ENCODE data around the gene SRRM3.
A peak's percentile ranks its signal among the peaks of the same experiment; 100 is the strongest.
"Not testable (repeated sequence)": the region's sequence is repeated elsewhere in the genome, so short reads cannot be mapped to it uniquely, and the experiment has no call there.

The SRRM3 gene, protein sequence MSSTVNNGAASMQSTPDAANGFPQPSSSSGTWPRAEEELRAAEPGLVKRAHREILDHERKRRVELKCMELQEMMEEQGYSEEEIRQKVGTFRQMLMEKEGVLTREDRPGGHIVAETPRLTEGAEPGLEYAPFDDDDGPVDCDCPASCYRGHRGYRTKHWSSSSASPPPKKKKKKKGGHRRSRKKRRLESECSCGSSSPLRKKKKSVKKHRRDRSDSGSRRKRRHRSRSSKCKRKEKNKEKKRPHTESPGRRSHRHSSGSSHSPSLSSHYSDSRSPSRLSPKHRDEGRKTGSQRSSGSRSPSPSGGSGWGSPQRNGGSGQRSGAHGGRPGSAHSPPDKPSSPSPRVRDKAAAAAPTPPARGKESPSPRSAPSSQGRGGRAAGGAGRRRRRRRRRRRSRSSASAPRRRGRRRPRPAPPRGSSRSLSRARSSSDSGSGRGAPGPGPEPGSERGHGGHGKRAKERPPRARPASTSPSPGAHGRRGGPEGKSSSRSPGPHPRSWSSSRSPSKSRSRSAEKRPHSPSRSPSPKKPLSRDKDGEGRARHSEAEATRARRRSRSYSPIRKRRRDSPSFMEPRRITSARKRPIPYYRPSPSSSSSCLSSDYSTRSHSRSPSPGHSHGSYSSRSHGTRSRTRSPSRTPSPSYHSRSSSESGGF

GRCh38 chr7:76201732-76202665 is at the start of gene SRRM3:
TSS of gene SRRM3 (plus strand) at chr7:76201896. CDS start at chr7:76235067, 33,171 bp downstream.
- DNase-seq (ENCODE audit: low read depth), result peak; percentile 74

- no peak for DNase-seq (ENCODE audit: low read depth)
These were observed 49.8 kb upstream of the SRRM3 start for GRCh38 chr7:76151932-76152331.

- not testable (repeated sequence) for DNase-seq (ENCODE audit: low read depth)
These were observed 48.0 kb upstream of the SRRM3 start for GRCh38 chr7:76153571-76154230.

- DNase-seq (ENCODE audit: low read depth), result no peak
These were observed 45.8 kb upstream of the SRRM3 start for GRCh38 chr7:76155938-76156337.

GRCh38 chr7:76156992-76157685 is 44.6 kb upstream of the SRRM3 start:
- DNase-seq (ENCODE audit: low read depth), result not testable (repeated sequence)

DNA sequence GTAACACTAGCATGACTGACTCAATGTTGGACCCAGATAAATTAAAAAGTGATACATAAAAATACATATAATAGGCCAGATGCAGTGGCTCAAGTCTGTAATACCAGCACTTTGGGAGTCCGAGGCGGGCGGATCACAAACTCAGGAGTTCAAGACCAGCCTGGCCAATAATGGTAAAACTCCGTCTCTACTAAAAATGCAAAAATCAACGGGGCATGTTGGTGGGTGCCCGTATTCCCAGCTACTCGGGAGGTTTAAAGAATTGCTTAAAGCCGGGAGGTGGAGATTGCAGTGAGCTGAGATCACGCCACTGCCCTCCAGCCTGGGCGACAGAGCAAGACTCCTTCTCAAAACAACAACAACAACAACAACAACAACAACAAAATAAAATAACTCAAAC is 43.3 kb upstream of the SRRM3 start:
- DNase-seq (ENCODE audit: low read depth), result not testable (repeated sequence)

GRCh38 chr7:76162416-76163170 is 39.1 kb upstream of the SRRM3 start:
- not testable (repeated sequence) for DNase-seq (ENCODE audit: low read depth)

GRCh38 chr7:76163812-76164211 is 37.9 kb upstream of the SRRM3 start:
- not testable (repeated sequence) for DNase-seq (ENCODE audit: low read depth)

DNA sequence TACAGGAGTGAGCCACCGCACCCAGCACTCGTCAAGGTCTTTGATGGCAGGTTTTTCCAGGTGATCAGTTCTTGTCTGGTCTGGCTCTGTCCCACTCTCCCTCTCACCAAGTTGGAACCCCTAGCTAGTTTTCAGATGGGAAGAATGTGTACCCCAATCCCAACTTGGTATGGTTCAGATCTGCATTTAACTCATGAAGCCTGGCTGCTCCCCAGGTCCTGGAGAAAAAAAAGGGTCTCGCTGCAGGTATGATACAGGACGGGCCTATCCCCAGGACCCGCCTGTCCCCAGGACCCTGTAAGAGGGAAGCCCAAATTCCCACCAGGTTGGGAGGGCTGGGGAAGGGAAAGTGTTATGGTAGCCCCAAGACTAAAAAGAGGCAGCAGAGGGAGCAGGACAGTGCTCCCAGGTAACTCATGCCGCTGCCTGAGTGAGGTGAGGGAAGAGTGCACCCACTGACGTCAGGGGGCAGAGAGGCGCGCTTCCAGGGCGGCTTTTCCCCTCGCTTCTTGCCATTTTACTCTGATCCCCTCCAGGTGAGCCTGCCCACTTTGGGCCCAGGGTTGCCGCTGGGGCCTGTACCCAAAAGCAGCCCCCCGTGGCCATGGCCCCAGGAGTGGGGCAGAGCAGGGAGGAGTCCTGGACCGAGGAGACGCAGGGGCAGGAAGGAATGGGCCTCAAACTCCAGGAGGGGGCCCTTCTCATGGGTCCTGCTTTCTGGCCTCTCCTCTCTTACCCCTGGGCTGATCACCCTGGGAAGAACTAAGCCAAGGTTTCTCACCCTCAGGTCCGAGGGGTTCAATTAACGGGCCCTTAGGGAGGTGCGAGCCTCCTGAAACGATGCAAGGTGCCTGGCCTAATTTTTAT is 36.4 kb upstream of the SRRM3 start:
- DNase-seq (ENCODE audit: low read depth), result no peak

DNA sequence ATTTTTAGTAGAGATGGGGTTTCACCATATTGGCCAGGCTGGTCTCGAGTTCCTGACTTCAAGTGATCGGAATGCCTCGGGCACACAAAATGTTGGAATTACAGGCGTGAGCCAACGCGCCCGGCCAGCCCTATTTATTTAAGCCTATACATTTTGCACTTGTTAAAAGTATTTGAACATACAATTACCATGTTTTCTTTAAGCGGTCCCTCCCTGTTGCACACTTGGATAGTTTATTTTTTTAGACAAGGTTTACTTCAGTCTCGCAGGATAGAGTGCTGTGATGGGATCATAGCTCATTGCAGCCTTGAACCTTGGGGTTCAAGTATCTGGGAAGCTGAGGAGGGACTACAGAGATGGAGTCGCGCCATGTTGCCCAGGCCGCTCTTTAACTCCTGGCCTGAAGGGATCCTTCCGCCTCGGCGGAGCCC is 35.7 kb upstream of the SRRM3 start:
- DNase-seq (ENCODE audit: low read depth), result no peak

GRCh38 chr7:76166404-76167255 is 35.1 kb upstream of the SRRM3 start:
- peak; percentile 82 for DNase-seq (ENCODE audit: low read depth)

DNA sequence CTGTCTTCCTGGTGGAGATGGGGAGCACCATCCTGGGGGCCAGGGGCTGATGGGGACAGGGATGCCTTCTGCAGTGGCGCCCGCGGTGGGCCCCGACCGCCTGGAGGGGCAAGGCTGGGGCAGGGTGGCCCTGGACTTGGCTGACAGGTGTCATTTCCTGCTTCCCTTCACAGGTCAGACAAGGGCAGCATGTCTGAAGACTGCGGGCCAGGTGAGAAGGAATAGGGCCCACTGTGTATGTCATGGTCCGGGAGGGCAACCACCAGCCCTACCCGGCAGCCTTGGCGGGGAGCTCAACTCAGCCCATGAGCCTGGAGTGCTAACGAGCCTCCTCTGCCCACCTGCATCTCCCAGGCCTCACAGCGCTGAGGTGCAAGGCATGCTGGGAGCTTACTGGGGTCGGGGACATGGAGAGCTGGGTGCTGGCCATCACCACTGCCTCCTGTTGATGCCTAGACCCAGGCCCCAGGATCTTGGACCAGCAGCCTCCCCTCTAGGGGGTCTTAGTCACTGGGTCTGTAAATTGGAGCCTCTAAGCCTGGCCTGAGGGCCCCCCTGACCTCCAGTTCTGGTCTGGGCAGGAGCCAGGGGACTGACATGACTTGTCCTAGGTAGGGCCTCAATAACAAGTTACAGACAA is 28.0 kb upstream of the SRRM3 start:
- DNase-seq (ENCODE audit: low read depth), result no peak

DNA sequence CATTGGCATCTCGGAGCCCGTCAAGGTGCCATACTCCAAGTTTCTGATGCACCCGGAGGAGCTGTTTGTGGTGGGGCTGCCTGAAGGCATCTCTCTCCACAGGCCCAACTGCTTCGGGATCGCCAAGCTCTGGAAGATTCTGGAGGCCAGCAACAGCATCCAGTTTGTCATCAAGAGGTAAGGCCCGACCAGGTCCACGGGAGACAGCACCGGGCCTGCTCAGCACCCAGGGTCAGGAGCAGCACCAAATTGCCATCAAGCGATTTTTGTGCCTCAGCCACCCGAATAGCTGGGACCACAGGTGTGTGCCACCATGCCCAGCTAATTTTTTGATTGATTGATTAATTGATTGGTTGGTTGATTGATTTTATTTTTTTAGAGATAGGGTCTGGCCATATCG is 24.7 kb upstream of the SRRM3 start:
- not testable (repeated sequence) for DNase-seq (ENCODE audit: low read depth)

- no peak for DNase-seq (ENCODE audit: low read depth)
These were observed 22.0 kb upstream of the SRRM3 start for GRCh38 chr7:76179686-76180085.

DNA sequence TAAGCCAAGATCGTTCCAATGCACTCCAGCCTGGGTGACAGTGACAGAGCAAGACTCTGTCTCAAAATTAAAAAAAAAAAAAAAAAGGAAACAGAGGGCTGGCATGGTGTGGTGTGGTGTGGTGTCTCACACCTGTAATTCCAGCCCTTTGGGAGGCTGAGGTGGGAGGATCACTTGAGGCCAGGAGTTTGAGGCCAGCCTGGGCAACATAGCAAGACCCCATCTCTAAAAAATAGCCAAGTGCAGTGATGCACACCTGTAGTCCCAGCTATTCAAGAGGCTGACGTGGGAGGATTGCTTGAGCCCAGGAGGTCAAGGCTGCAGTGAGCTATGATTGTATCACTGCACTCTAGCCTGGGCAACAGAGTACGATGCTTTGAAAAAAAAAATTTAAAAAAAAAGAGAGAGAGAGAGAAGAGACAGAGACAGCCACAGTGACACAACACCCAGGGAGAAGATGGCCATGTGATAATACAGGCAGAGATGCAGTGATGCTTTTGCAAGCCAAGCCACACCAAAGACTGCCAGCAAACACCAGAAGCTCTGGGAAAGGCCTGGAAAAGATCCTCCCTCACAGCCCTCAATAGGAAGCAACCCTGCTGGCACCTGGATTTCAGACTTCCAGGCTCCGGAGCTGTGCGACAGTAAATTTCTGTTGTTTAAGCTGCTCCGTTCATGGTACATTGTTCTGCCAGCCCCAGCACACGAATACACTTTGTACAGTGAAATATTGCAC is 19.3 kb upstream of the SRRM3 start:
- no peak for DNase-seq (ENCODE audit: low read depth)

DNA sequence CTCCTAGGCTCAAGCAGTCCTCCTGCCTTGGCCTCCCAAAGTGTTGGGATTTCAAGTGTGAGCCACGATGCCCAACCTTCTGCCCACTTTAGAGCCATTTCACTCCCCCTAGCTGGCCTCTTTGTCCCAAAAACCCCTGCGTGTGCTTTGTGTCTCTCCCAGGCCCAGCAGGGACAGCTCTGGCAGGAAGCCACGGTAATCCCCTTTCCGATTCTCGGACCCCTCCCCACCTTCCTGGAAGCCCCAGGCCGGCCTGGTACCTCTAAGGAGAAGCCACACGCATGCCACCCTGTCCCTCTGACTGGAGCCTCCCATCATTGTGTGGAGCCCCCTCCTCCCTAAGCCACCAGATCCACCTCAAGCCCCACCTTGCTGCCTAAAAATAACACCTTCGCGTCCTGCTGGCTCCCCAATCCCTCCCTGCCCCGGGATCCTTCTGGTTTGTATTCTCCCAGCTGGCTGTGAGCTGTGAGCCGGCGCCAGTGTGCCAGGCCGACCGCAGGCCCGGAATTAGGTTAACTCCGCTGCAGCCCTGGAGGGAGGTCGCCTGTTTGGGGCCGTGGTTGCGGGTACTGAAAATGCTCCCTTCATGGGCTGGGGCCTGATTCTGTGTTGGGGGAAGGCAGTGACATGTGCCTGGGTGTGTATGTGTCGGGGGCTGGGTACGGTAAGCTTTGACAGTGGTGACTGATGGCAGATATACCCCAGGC is 16.4 kb upstream of the SRRM3 start:
- no peak for DNase-seq (ENCODE audit: low read depth)

DNA sequence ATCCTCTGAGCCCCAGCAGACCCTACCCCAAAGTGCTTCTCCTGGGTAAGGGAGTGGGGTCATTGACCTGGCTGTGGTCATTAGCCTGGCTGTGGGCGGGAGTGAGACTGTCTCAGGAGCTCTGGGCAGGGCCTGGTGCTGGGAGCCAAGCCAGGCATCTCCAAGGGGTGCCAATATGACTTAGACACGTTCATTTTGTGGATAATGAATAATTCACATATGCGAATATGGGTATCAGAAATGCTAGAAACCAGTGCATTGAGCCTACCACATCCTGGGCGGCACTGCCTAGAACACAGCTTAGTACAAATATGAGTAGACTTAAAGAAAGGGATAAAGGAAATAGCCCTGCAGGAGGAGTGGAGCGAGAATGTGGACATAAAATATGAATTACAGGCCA is 14.4 kb upstream of the SRRM3 start:
- no peak for DNase-seq (ENCODE audit: low read depth)

All from activated T-helper 1 cell treated with Interleukin-2 at 50 U/mL for 16 hours (primary cell).